ENCODE measurements around the gene NOVA2.

DNA sequence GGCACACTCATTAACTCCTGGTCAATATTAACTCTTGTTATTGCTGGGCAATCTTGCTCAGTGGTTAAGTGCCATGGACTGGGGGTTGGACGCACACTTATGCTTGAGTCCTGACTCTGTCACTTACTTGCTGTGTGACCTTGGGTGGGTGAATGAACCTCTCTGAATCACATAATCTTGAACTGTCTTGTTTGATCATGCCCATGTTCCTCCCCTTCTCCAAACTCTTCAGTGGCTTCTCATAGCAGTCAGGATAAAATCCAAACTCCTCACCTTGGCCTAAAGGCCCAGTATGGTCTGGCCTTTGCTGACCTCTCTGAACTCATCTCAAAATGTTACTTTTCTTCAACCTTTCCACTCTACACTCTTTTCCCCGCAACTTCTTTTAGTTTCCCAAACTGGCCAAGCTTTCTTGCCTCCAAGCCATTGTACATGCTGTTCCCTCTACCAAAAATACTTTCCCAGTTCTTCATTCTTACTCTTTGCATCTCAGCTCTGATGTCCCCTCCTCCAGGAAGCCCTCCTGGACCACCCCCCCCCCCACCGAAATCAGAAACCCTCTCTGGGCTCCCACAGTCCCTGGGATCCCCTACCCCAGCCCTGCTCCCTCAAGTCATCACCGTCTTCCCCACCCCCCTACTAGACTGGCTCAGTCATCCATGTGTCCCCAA lies 73.6 kb downstream of the NOVA2 start:
- TF ChIP-seq CTCF (IDR thresholded peaks at IDR 0.05 in 8 of 11, conservative IDR thresholded peaks at IDR 0.05 in 3 of 11) (no peak), POLR2AphosphoS5 (IDR thresholded peaks at IDR 0.05) (no peak)
